A549 (cell line): Measurements from ENCODE around the gene CXCL10. TPM values are rescaled to one million over a fixed set of nuclear protein-coding genes. Genes with fewer than 3 reads are reported as not detected.

ENCODE experiments used
- ATAC-seq, 2 experiments: fragments of 200-7000 bp in 1 of 2; fragments of >200 bp in 1 of 2; cut with Nextera tagmentation in 1 of 2; cut with Tn5 transposase in 1 of 2; 3 replicates each; pipeline versions ENCODE4 v1.8.0 to v1.9.1; 2018 to 2020; ENCODE audit warnings: mild to moderate bottlenecking in 1 of 2, moderate library complexity in 1 of 2
- CTCF ChIA-PET: fragments of 300-600 bp; sonication (Branson Sonifier 250); formaldehyde crosslinking; extraction: SDS; loops from one replicate; lab custom pipeline; 2021; ENCODE audit warnings: antibody characterized with exemption, inconsistent platforms; lab: Yijun Ruan, JAX
- POLR2A ChIA-PET: fragments of 350-600 bp; formaldehyde crosslinking; extraction: SDS; loops from one replicate; lab custom pipeline; 2021; ENCODE audit warnings: antibody characterized with exemption, inconsistent platforms; lab: Yijun Ruan, JAX
- DNase-seq, 2 experiments: peaks; one replicate each; pipeline versions ENCODE4 v3.0.0 to v3.0.0-alpha.2; 2011 to 2016; ENCODE audit warnings: low read depth in 1 of 2, low spot score in 1 of 2
- FAIRE-seq: peaks from 2 replicates; lab custom pipeline; 2011; peaks lifted over from hg19 to GRCh38; lab: Jason Lieb, UNC
- H3K27ac ChIP-seq, 2 experiments: fragments of >200 bp; sonication (Bioruptor Twin); formaldehyde crosslinking; 3 replicates each; pipeline ENCODE4 v1.5.1; 2016 to 2017
- H3K4me1 ChIP-seq: fragments of >200 bp; sonication (Bioruptor Twin); formaldehyde crosslinking; 3 replicates; pipeline ENCODE4 v1.6.1; 2016
- H3K4me2 ChIP-seq: fragments of >200 bp; sonication (Bioruptor Twin); formaldehyde crosslinking; 3 replicates; pipeline ENCODE4 v1.6.1; 2016
- H3K4me3 ChIP-seq: fragments of >200 bp; sonication (Bioruptor Twin); formaldehyde crosslinking; 3 replicates; pipeline ENCODE4 v1.5.1; 2016
- H3K9me3 ChIP-seq: fragments of >200 bp; sonication (Bioruptor Twin); formaldehyde crosslinking; 3 replicates; pipeline ENCODE4 v1.6.1; 2016
- CBX8 ChIP-seq: fragments of 200-600 bp; sonication (generic); IDR thresholded peaks from 2 replicates; pipeline ENCODE4 v1.6.1; 2016
- EP300 ChIP-seq, 2 experiments: fragments of >200 bp; sonication (Bioruptor Twin); formaldehyde crosslinking; IDR thresholded peaks; 2 replicates in 1 of 2; 3 replicates in 1 of 2; pipeline ENCODE4 v1.6.1; 2016 to 2017
- FOSB ChIP-seq: fragments of 250-450 bp; sonication (Bioruptor Pico); IDR thresholded peaks from 2 replicates; pipeline ENCODE4 v1.5.0; 2020; ENCODE audit warnings: mild to moderate bottlenecking, moderate library complexity
- GATA3 ChIP-seq: IDR thresholded peaks from 2 replicates; pipeline ENCODE4 v1.6.1; 2012; ENCODE audit warnings: borderline replicate concordance
- HOXB13 ChIP-seq: fragments of 250-450 bp; sonication (Bioruptor Pico); IDR thresholded peaks from 2 replicates; pipeline ENCODE4 v1.5.0; 2020; ENCODE audit warnings: low read depth, mild to moderate bottlenecking, moderate library complexity
- JUN ChIP-seq, 2 experiments: fragments of >200 bp; sonication (Bioruptor Twin); formaldehyde crosslinking; IDR thresholded peaks; 2 replicates in 1 of 2; 3 replicates in 1 of 2; pipeline ENCODE4 v1.6.1; 2016 to 2017
- KDM1A ChIP-seq: fragments of 200-600 bp; sonication (generic); IDR thresholded peaks from 2 replicates; pipeline ENCODE4 v1.6.1; 2016; ENCODE audit warnings: low read depth, mild to moderate bottlenecking
- NFE2L2 ChIP-seq: fragments of 150-350 bp; conservative IDR thresholded peaks from 2 replicates; pipeline ENCODE4 v1.6.1; 2014; ENCODE audit warnings: low read length
- RAD21 ChIP-seq, 2 experiments: fragments of >200 bp in 1 of 2; sonication (Bioruptor Twin) in 1 of 2; formaldehyde crosslinking in 1 of 2; IDR thresholded peaks in 1 of 2; conservative IDR thresholded peaks in 1 of 2; 2 replicates in 1 of 2; 3 replicates in 1 of 2; pipeline ENCODE4 v1.6.1; 2012 to 2018; ENCODE audit warnings: inconsistent platforms in 1 of 2
- RARB ChIP-seq: fragments of 250-450 bp; sonication (Bioruptor Pico); IDR thresholded peaks from 2 replicates; pipeline ENCODE4 v1.8.0; 2021; ENCODE audit warnings: mild to moderate bottlenecking, moderate library complexity
- RFX5 ChIP-seq: fragments of 450-650 bp; IDR thresholded peaks from 2 replicates; pipeline ENCODE4 v1.7.1; 2014; ENCODE audit warnings: antibody characterized with exemption, mild to moderate bottlenecking, moderate library complexity
- RNF2 ChIP-seq: fragments of 200-600 bp; sonication (generic); IDR thresholded peaks from 2 replicates; pipeline ENCODE4 v1.6.1; 2016; ENCODE audit warnings: low read depth, mild to moderate bottlenecking, antibody characterized with exemption, moderate library complexity, borderline replicate concordance
- SMC3 ChIP-seq: fragments of >200 bp; sonication (Bioruptor Twin); formaldehyde crosslinking; IDR thresholded peaks from 3 replicates; pipeline ENCODE4 v1.6.1; 2018; ENCODE audit warnings: inconsistent platforms
- TP53 ChIP-seq: fragments of 250-450 bp; sonication (Bioruptor Pico); IDR thresholded peaks from 2 replicates; pipeline ENCODE4 v1.5.0; 2021; ENCODE audit warnings: mild to moderate bottlenecking, moderate library complexity
- ZNF302 ChIP-seq: fragments of 250-450 bp; sonication (Bioruptor Pico); IDR thresholded peaks from 2 replicates; pipeline ENCODE4 v1.9.0; 2021; ENCODE audit warnings: inconsistent platforms, mild to moderate bottlenecking, moderate library complexity
- ZSCAN20 ChIP-seq: fragments of 250-450 bp; sonication (Bioruptor Pico); IDR thresholded peaks from 2 replicates; pipeline ENCODE4 v1.8.0; 2022; ENCODE audit warnings: mild to moderate bottlenecking, moderate library complexity
- WGBS: methylation state at CpG from one replicate; pipeline ENCODE4 v1.1.6; 2017; ENCODE audit errors: missing lambda C conversion rate; 5-methylcytosine and 5-hydroxymethylcytosine counted together
- polyA plus RNA-seq, 4 experiments: library from polyadenylated mRNA; depleted of rRNA in 3 of 4; stranded (reverse); fragments of >200 nt; fragmentation: RNase III in 1 of 4; extraction: RNeasy Plus Mini Kit Qiagen cat#74134 plus additional on column Dnase treatment in 1 of 4; gene quantifications; 2 replicates in 3 of 4; 3 replicates in 1 of 4; pipeline ENCODE4 v1.2.3, GENCODE V29; 2011 to 2017
- TF ChIP-seq, protein P1 (sequence below): fragments of >200 bp; sonication (Bioruptor Twin); formaldehyde crosslinking; IDR thresholded peaks from 3 replicates; pipeline ENCODE4 v1.6.1; 2016
- TF ChIP-seq, protein P2 (sequence below): fragments of 200-600 bp; sonication (generic); IDR thresholded peaks from 2 replicates; pipeline ENCODE4 v1.6.1; 2016; ENCODE audit warnings: antibody characterized with exemption, mild to moderate bottlenecking, moderate library complexity
- TF ChIP-seq, protein P3 (sequence below): IDR thresholded peaks from 2 replicates; pipeline ENCODE4 v1.6.1; 2012
- TF ChIP-seq, protein P4 (sequence below): fragments of >200 bp; sonication (Bioruptor Twin); formaldehyde crosslinking; IDR thresholded peaks from 3 replicates; pipeline ENCODE4 v1.5.1; 2016

Gene CXCL10
- polyA plus RNA-seq, 2 of the 4 experiments (the other 2 are of a cell fraction) = not detected

DNA sequence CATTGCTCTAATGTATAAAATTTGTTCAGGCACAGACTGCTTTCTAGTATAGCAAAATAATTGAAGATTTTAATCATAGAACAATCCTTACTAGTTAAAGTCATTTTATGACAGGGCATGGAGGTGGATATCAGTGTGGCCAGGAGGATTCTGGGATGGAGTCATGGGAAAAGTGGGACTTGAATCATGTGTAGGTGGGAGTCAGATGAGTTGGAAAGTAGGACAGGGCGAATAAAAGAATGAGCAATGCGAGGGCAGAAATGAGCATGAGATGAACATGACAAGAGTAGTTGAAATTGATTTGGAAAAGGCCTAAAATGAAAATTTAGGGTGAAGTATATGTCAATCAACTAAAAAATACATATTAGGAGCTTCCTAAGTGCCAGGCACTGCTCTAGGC lies 25.4 kb downstream of the CXCL10 start (continued):
- TF ChIP-seq, protein P1, sequence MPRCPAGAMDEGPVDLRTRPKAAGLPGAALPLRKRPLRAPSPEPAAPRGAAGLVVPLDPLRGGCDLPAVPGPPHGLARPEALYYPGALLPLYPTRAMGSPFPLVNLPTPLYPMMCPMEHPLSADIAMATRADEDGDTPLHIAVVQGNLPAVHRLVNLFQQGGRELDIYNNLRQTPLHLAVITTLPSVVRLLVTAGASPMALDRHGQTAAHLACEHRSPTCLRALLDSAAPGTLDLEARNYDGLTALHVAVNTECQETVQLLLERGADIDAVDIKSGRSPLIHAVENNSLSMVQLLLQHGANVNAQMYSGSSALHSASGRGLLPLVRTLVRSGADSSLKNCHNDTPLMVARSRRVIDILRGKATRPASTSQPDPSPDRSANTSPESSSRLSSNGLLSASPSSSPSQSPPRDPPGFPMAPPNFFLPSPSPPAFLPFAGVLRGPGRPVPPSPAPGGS = no peak
- TF ChIP-seq EP300 (IDR thresholded peaks at IDR 0.05) = no peak

DNA sequence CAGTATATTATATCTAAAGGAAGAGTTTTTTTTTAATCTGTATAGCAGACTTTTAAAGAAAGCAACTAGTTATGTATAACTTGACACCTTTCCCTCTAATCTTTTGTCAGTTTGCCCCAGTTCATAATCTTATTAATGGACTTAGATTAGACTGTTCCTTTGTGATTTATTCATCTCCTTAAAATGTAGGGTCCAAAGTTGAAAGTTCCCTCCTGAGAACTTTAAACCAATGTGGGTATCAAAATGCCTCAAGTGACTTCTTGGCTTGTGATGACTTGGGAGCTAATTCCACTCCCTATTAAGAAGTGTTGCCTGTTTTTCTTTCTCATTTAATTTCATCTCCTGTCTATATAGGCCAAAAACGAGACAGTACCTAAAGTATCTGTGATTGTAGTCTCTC lies 26.2 kb downstream of the CXCL10 start:
- no peak for FAIRE-seq

DNA sequence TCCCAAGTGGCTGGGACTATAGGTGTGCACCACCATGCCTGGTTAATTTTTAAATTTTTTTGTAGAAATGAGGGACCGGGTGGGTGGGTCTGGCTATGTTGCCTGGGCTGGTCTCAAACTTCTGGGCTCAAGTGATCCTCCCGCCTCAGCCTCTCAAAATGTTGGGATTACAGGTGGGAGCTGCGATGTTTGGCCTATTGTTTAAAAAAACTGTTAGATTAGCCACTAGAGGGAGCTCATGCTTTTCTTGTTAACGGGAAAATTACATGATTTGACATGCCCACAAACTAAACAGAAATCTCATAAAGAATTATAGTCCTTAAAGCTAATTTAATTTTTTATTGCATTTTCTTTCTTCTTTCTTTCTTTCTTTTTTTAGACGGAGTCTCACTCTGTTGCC lies 27.6 kb downstream of the CXCL10 start:
- ATAC-seq = peak in 1 of 2 experiments; percentile 36; a peak in 2 of 6 replicates
- POLR2A ChIA-PET = no interaction called here

More for the DNA sequence above, 26.2 kb downstream of the CXCL10 start:
- TF ChIP-seq RNF2 (no peak), KDM1A (no peak), GATA3 (no peak), RFX5 (no peak)
- no peaks in the 10 kb centered on the region for H3K4me1 ChIP-seq
- DNase-seq (no peak), ATAC-seq (no peak)
- H3K9me3 ChIP-seq = no peaks in the 10 kb centered on the region
- WGBS = 6% methylated on average over 1 of the region's 1 CpG
- H3K4me3 ChIP-seq = no peak overlapping the region
- POLR2A ChIA-PET = no interaction called here
- H3K4me2 ChIP-seq = no peak overlapping the region
- CTCF ChIA-PET = interaction anchor here (0.8 to 3.8 kb wide), 9 partner anchors 10 to 96 kb away, joined by 3 to 28 read pairs (median 7); partner anchors contain the start of gene ART3
- no peak overlapping the region for H3K27ac ChIP-seq

More for the DNA sequence above, 27.6 kb downstream of the CXCL10 start:
- TF ChIP-seq RAD21 (conservative IDR thresholded peaks at IDR 0.05 in 1 of 2, IDR thresholded peaks at IDR 0.05 in 1 of 2) (peak; percentile 64 to 67), NFE2L2 (no peak), SMC3 (peak; percentile 65), JUN (IDR thresholded peaks at IDR 0.05) (no peak), TP53 (no peak), FOSB (no peak), ZSCAN20 (CRISPR knock-in tag) (no peak), HOXB13 (CRISPR knock-in tag) (no peak), CBX8 (no peak), RARB (CRISPR knock-in tag) (no peak), ZNF302 (CRISPR knock-in tag) (no peak)
- TF ChIP-seq, protein P2, sequence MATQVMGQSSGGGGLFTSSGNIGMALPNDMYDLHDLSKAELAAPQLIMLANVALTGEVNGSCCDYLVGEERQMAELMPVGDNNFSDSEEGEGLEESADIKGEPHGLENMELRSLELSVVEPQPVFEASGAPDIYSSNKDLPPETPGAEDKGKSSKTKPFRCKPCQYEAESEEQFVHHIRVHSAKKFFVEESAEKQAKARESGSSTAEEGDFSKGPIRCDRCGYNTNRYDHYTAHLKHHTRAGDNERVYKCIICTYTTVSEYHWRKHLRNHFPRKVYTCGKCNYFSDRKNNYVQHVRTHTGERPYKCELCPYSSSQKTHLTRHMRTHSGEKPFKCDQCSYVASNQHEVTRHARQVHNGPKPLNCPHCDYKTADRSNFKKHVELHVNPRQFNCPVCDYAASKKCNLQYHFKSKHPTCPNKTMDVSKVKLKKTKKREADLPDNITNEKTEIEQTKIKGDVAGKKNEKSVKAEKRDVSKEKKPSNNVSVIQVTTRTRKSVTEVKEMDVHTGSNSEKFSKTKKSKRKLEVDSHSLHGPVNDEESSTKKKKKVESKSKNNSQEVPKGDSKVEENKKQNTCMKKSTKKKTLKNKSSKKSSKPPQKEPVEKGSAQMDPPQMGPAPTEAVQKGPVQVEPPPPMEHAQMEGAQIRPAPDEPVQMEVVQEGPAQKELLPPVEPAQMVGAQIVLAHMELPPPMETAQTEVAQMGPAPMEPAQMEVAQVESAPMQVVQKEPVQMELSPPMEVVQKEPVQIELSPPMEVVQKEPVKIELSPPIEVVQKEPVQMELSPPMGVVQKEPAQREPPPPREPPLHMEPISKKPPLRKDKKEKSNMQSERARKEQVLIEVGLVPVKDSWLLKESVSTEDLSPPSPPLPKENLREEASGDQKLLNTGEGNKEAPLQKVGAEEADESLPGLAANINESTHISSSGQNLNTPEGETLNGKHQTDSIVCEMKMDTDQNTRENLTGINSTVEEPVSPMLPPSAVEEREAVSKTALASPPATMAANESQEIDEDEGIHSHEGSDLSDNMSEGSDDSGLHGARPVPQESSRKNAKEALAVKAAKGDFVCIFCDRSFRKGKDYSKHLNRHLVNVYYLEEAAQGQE = no peak
- TF ChIP-seq, protein P3, sequence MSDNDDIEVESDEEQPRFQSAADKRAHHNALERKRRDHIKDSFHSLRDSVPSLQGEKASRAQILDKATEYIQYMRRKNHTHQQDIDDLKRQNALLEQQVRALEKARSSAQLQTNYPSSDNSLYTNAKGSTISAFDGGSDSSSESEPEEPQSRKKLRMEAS = no peak
- TF ChIP-seq, protein P4, sequence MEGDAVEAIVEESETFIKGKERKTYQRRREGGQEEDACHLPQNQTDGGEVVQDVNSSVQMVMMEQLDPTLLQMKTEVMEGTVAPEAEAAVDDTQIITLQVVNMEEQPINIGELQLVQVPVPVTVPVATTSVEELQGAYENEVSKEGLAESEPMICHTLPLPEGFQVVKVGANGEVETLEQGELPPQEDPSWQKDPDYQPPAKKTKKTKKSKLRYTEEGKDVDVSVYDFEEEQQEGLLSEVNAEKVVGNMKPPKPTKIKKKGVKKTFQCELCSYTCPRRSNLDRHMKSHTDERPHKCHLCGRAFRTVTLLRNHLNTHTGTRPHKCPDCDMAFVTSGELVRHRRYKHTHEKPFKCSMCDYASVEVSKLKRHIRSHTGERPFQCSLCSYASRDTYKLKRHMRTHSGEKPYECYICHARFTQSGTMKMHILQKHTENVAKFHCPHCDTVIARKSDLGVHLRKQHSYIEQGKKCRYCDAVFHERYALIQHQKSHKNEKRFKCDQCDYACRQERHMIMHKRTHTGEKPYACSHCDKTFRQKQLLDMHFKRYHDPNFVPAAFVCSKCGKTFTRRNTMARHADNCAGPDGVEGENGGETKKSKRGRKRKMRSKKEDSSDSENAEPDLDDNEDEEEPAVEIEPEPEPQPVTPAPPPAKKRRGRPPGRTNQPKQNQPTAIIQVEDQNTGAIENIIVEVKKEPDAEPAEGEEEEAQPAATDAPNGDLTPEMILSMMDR = peak; percentile 70
- H3K27ac ChIP-seq = peak overlapping the region; percentile 32 to 72; a peak in 4 of 6 replicates
- FAIRE-seq (no peak), DNase-seq (peak in 1 of 2 experiments; percentile 44)
- H3K4me3 ChIP-seq = no peak overlapping the region
- WGBS = 3% methylated on average over 5 of the region's 5 CpGs
- H3K4me1 ChIP-seq = no peaks in the 10 kb centered on the region
- CTCF ChIA-PET = interaction anchor here (0.6 to 3.8 kb wide), 22 partner anchors 14 to 107 kb away, joined by 3 to 28 read pairs (median 4); partner anchors contain the start of gene ART3
- H3K9me3 ChIP-seq = no peaks in the 10 kb centered on the region
- H3K4me2 ChIP-seq = no peak overlapping the region
